A549 (cell line): ENCODE data around the gene ATP1A4. TPM values are rescaled to one million over a fixed set of nuclear protein-coding genes. Genes with fewer than 3 reads are reported as not detected.

Experiments
- ATAC-seq, 2 experiments: fragments of 200-7000 bp in 1 of 2; fragments of >200 bp in 1 of 2; cut with Nextera tagmentation in 1 of 2; cut with Tn5 transposase in 1 of 2; 3 replicates each; pipeline versions ENCODE4 v1.8.0 to v1.9.1; 2018 to 2020; ENCODE audit warnings: mild to moderate bottlenecking in 1 of 2, moderate library complexity in 1 of 2
- CTCF ChIA-PET: fragments of 300-600 bp; sonication (Branson Sonifier 250); formaldehyde crosslinking; extraction: SDS; loops from one replicate; lab custom pipeline; 2021; ENCODE audit warnings: antibody characterized with exemption, inconsistent platforms; lab: Yijun Ruan, JAX
- POLR2A ChIA-PET: fragments of 350-600 bp; formaldehyde crosslinking; extraction: SDS; loops from one replicate; lab custom pipeline; 2021; ENCODE audit warnings: antibody characterized with exemption, inconsistent platforms; lab: Yijun Ruan, JAX
- DNase-seq, 2 experiments: peaks; one replicate each; pipeline versions ENCODE4 v3.0.0 to v3.0.0-alpha.2; 2011 to 2016; ENCODE audit warnings: low read depth in 1 of 2, low spot score in 1 of 2
- FAIRE-seq: peaks from 2 replicates; lab custom pipeline; 2011; peaks lifted over from hg19 to GRCh38; lab: Jason Lieb, UNC
- H3K27ac ChIP-seq, 2 experiments: fragments of >200 bp; sonication (Bioruptor Twin); formaldehyde crosslinking; 3 replicates each; pipeline ENCODE4 v1.5.1; 2016 to 2017
- H3K4me1 ChIP-seq: fragments of >200 bp; sonication (Bioruptor Twin); formaldehyde crosslinking; 3 replicates; pipeline ENCODE4 v1.6.1; 2016
- H3K4me2 ChIP-seq: fragments of >200 bp; sonication (Bioruptor Twin); formaldehyde crosslinking; 3 replicates; pipeline ENCODE4 v1.6.1; 2016
- H3K4me3 ChIP-seq: fragments of >200 bp; sonication (Bioruptor Twin); formaldehyde crosslinking; 3 replicates; pipeline ENCODE4 v1.5.1; 2016
- H3K9me3 ChIP-seq: fragments of >200 bp; sonication (Bioruptor Twin); formaldehyde crosslinking; 3 replicates; pipeline ENCODE4 v1.6.1; 2016
- ATOH8 ChIP-seq: fragments of 250-450 bp; sonication (Bioruptor Pico); IDR thresholded peaks from 2 replicates; pipeline ENCODE4 v1.5.0; 2020; ENCODE audit warnings: low read depth, mild to moderate bottlenecking, moderate library complexity
- BCL3 ChIP-seq: fragments of >200 bp; sonication (Bioruptor Twin); formaldehyde crosslinking; IDR thresholded peaks from 3 replicates; pipeline ENCODE4 v1.6.1; 2016
- BHLHE40 ChIP-seq: IDR thresholded peaks from 2 replicates; pipeline ENCODE4 v1.6.1; 2012; ENCODE audit warnings: low read depth, low read length, inconsistent platforms
- CEBPB ChIP-seq, 2 experiments: fragments of >200 bp in 1 of 2; sonication (Bioruptor Twin) in 1 of 2; formaldehyde crosslinking in 1 of 2; IDR thresholded peaks; 2 replicates each; pipeline ENCODE4 v1.6.1; 2012 to 2016
- CHD2 ChIP-seq: fragments of 150-350 bp; IDR thresholded peaks from 2 replicates; pipeline ENCODE4 v1.6.1; 2014; ENCODE audit warnings: low read length; ENCODE audit not compliant: partially characterized antibody
- EHF ChIP-seq: fragments of 250-450 bp; sonication (Bioruptor Pico); IDR thresholded peaks from 2 replicates; pipeline ENCODE4 v1.5.0; 2020; ENCODE audit warnings: mild to moderate bottlenecking
- EHMT2 ChIP-seq: fragments of 200-600 bp; sonication (generic); IDR thresholded peaks from 2 replicates; pipeline ENCODE4 v1.6.1; 2016; ENCODE audit warnings: antibody characterized with exemption, low read depth, mild to moderate bottlenecking, moderate library complexity
- ESRRA ChIP-seq: fragments of 150-350 bp; IDR thresholded peaks from 2 replicates; pipeline ENCODE4 v1.6.1; 2014; ENCODE audit warnings: mild to moderate bottlenecking, low read length, borderline replicate concordance
- FOSL2 ChIP-seq, 2 experiments: fragments of 450-650 bp in 1 of 2; fragments of >200 bp in 1 of 2; sonication (Bioruptor Twin) in 1 of 2; formaldehyde crosslinking; IDR thresholded peaks; 2 replicates each; pipeline versions ENCODE4 v1.5.0 to v1.6.1; 2016 to 2020; ENCODE audit warnings: mild to moderate bottlenecking in 1 of 2, moderate library complexity in 1 of 2
- FOXS1 ChIP-seq: fragments of 250-450 bp; sonication (Bioruptor Pico); IDR thresholded peaks from 2 replicates; pipeline ENCODE4 v1.5.0; 2020; ENCODE audit warnings: mild to moderate bottlenecking, moderate library complexity
- HDAC2 ChIP-seq: fragments of 200-600 bp; sonication (generic); IDR thresholded peaks from 2 replicates; pipeline ENCODE4 v1.6.1; 2016
- HEYL ChIP-seq: fragments of 250-450 bp; sonication (Bioruptor Pico); IDR thresholded peaks from 2 replicates; pipeline ENCODE4 v1.8.0; 2021; ENCODE audit warnings: mild to moderate bottlenecking, moderate library complexity
- HOXB13 ChIP-seq: fragments of 250-450 bp; sonication (Bioruptor Pico); IDR thresholded peaks from 2 replicates; pipeline ENCODE4 v1.5.0; 2020; ENCODE audit warnings: low read depth, mild to moderate bottlenecking, moderate library complexity
- HOXB5 ChIP-seq: fragments of 250-450 bp; sonication (Bioruptor Pico); IDR thresholded peaks from 2 replicates; pipeline ENCODE4 v1.5.0; 2020; ENCODE audit warnings: mild to moderate bottlenecking, moderate library complexity
- MAX ChIP-seq: IDR thresholded peaks from 2 replicates; pipeline ENCODE4 v1.6.1; 2012
- MYC ChIP-seq: IDR thresholded peaks from 2 replicates; pipeline ENCODE4 v1.6.1; 2012; ENCODE audit warnings: mild to moderate bottlenecking, inconsistent platforms, low read length, improper control_type of control experiment, borderline replicate concordance
- PBX3 ChIP-seq: IDR thresholded peaks from 2 replicates; pipeline ENCODE4 v1.6.1; 2012
- PHF8 ChIP-seq: fragments of 200-600 bp; sonication (generic); IDR thresholded peaks from 2 replicates; pipeline ENCODE4 v1.6.1; 2016; ENCODE audit warnings: low read depth, mild to moderate bottlenecking, antibody characterized with exemption, moderate library complexity, borderline replicate concordance
- RARB ChIP-seq: fragments of 250-450 bp; sonication (Bioruptor Pico); IDR thresholded peaks from 2 replicates; pipeline ENCODE4 v1.8.0; 2021; ENCODE audit warnings: mild to moderate bottlenecking, moderate library complexity
- SREBF2 ChIP-seq: fragments of 450-650 bp; IDR thresholded peaks from 2 replicates; pipeline ENCODE4 v1.6.1; 2014; ENCODE audit warnings: mild to moderate bottlenecking, moderate library complexity
- TFCP2L1 ChIP-seq: fragments of 250-450 bp; sonication (Bioruptor Pico); IDR thresholded peaks from 2 replicates; pipeline ENCODE4 v1.5.0; 2021; ENCODE audit warnings: mild to moderate bottlenecking
- TP53 ChIP-seq: fragments of 250-450 bp; sonication (Bioruptor Pico); IDR thresholded peaks from 2 replicates; pipeline ENCODE4 v1.5.0; 2021; ENCODE audit warnings: mild to moderate bottlenecking, moderate library complexity
- USF2 ChIP-seq: fragments of 450-650 bp; IDR thresholded peaks from 2 replicates; pipeline ENCODE4 v1.6.1; 2014; ENCODE audit warnings: antibody characterized with exemption
- ZSCAN20 ChIP-seq: fragments of 250-450 bp; sonication (Bioruptor Pico); IDR thresholded peaks from 2 replicates; pipeline ENCODE4 v1.8.0; 2022; ENCODE audit warnings: mild to moderate bottlenecking, moderate library complexity
- WGBS: methylation state at CpG from one replicate; pipeline ENCODE4 v1.1.6; 2017; ENCODE audit errors: missing lambda C conversion rate; 5-methylcytosine and 5-hydroxymethylcytosine counted together
- polyA plus RNA-seq, 4 experiments: library from polyadenylated mRNA; depleted of rRNA in 3 of 4; stranded (reverse); fragments of >200 nt; fragmentation: RNase III in 1 of 4; extraction: RNeasy Plus Mini Kit Qiagen cat#74134 plus additional on column Dnase treatment in 1 of 4; gene quantifications; 2 replicates in 3 of 4; 3 replicates in 1 of 4; pipeline ENCODE4 v1.2.3, GENCODE V29; 2011 to 2017
- TF ChIP-seq, protein P1 (sequence below): IDR thresholded peaks from 2 replicates; pipeline ENCODE4 v1.6.1; 2012; ENCODE audit warnings: low read depth, borderline replicate concordance

The ATP1A4 gene
- polyA plus RNA-seq, 2 of the 4 experiments (the other 2 are of a cell fraction) = not detected

- Histone ChIP-seq H3K4me2 (no peak overlapping the region), H3K27ac (no peak overlapping the region), H3K4me1 (no peaks in the 10 kb centered on the region), H3K9me3 (no peaks in the 10 kb centered on the region), H3K4me3 (no peak overlapping the region)
- no peak for DNase-seq
- FAIRE-seq = no peak
- ATAC-seq = no peak
- ChIA-PET POLR2A (no interaction called here), CTCF (interaction anchor here (0.6 to 2.1 kb wide), 3 partner anchors 16 to 1011 kb away, joined by 3 to 8 read pairs (median 6); no protein-coding TSS in a partner anchor)
- TF ChIP-seq HOXB5 (CRISPR knock-in tag) = no peak
- no peak for TF ChIP-seq HOXB13
- TF ChIP-seq PHF8 = no peak
- TF ChIP-seq MYC = no peak
- no peak for TF ChIP-seq HDAC2
- no peak for TF ChIP-seq SREBF2
- no peak for TF ChIP-seq USF2
- TF ChIP-seq BHLHE40 = no peak
- TF ChIP-seq PBX3 = no peak
- TF ChIP-seq TP53 = no peak
- TF ChIP-seq FOSL2 (IDR thresholded peaks at IDR 0.05) = no peak
- no peak for TF ChIP-seq FOSL2 (CRISPR knock-in tag; IDR thresholded peaks at IDR 0.05)
- TF ChIP-seq MAX = no peak
- no peak for TF ChIP-seq RARB
- TF ChIP-seq EHMT2 = no peak
- no peak for TF ChIP-seq CHD2
- no peak for TF ChIP-seq ZSCAN20 (CRISPR knock-in tag)
- TF ChIP-seq ATOH8 = no peak
- WGBS = 89% methylated on average over 2 of the region's 2 CpGs
These were observed 25.8 kb downstream of the ATP1A4 start for GRCh38 chr1:160177231-160177630.

DNA sequence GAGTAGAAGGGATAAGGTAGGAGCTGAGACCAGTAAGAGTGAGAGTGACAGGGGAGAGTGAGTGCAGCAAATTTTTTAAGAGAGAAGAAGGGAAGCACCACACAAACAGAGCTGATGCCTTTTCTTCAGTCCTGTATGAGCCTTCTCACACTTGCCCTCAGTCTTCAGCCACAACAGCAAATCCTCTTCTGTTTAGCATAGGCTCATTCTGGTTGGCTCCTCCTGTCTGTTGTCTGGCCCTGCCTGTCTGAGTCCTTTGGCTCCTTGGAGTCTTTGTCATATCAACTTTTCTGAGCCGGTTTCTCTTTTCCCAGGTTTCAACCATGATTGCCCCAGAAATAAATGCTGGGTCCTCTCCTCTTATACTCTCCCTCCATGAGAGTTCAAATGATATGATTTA lies 26.3 kb downstream of the ATP1A4 start:
- ATAC-seq = no peak
- DNase-seq = no peak
- FAIRE-seq = no peak
- WGBS = 88% methylated on average over 1 of the region's 1 CpG
- no peak overlapping the region for H3K4me3 ChIP-seq
- POLR2A ChIA-PET = no interaction called here
- no peaks in the 10 kb centered on the region for H3K9me3 ChIP-seq
- CTCF ChIA-PET = interaction anchor here (0.6 to 2.1 kb wide), 3 partner anchors 15 to 1010 kb away, joined by 3 to 8 read pairs (median 6); no protein-coding TSS in a partner anchor
- H3K4me1 ChIP-seq = no peaks in the 10 kb centered on the region
- no peak overlapping the region for H3K27ac ChIP-seq
- TF ChIP-seq EHF (CRISPR knock-in tag) = no peak
- no peak for TF ChIP-seq CEBPB (IDR thresholded peaks at IDR 0.05)
- TF ChIP-seq HDAC2 = no peak
- no peak for TF ChIP-seq HEYL (CRISPR knock-in tag)
- no peak for TF ChIP-seq FOSL2 (IDR thresholded peaks at IDR 0.05)
- no peak for TF ChIP-seq FOSL2 (CRISPR knock-in tag; IDR thresholded peaks at IDR 0.05)
- no peak for TF ChIP-seq FOXS1
- no peak for TF ChIP-seq ESRRA
- no peak for TF ChIP-seq CHD2
- TF ChIP-seq SREBF2 = no peak
- H3K4me2 ChIP-seq = no peak overlapping the region

DNA sequence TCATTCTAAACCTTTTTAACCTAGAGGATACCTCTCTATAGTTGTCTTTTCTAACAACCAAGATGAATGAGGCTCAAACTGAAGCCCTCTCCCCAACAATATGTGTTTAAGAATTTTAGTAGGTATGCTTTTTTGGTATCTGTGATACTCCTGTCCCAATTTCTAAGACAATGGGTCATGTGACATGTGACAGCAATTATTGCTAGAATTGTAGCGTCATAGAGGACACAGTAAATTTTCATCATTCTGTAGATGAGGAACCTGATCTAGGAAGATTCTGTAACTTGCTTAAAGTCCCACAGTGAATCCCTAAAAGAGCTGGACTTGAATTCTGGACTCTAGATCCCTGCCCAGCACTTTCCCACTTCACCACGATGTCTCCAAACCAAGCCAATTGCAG lies 27.3 kb downstream of the ATP1A4 start:
- no peak for TF ChIP-seq SREBF2
- TF ChIP-seq BCL3 = no peak
- TF ChIP-seq, protein P1, sequence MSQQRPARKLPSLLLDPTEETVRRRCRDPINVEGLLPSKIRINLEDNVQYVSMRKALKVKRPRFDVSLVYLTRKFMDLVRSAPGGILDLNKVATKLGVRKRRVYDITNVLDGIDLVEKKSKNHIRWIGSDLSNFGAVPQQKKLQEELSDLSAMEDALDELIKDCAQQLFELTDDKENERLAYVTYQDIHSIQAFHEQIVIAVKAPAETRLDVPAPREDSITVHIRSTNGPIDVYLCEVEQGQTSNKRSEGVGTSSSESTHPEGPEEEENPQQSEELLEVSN = no peak
- no peak for TF ChIP-seq EHF (CRISPR knock-in tag)
- TF ChIP-seq TFCP2L1 (CRISPR knock-in tag) = no peak
- 66% methylated on average over 2 of the region's 2 CpGs for WGBS
- Histone ChIP-seq H3K9me3 (no peaks in the 10 kb centered on the region), H3K4me1 (no peaks in the 10 kb centered on the region), H3K27ac (no peak overlapping the region), H3K4me3 (no peak overlapping the region), H3K4me2 (no peak overlapping the region)
- FAIRE-seq (no peak), ATAC-seq (no peak), DNase-seq (no peak)
- POLR2A ChIA-PET = no interaction called here
- CTCF ChIA-PET = interaction anchor here (1.6 to 5.1 kb wide), 3 partner anchors 13 to 78 kb away, joined by 3 to 40 read pairs (median 8); partner anchors contain the start of gene CASQ1
